Ovary (tissue), 9 donors: Measurements from ENCODE around the gene CRISPLD2. TPM values are rescaled to one million over a fixed set of nuclear protein-coding genes. Genes with fewer than 3 reads are reported as not detected.

Experiments used
- DNase-seq, 5 donors: peaks; one replicate each; pipeline ENCODE4 v3.0.0-alpha.2; 2019 to 2020
- H3K27ac ChIP-seq, 2 donors: fragments of 200-600 bp; one replicate each; pipeline versions ENCODE4 v1.5.1 to v1.8.0; 2019 to 2022
- H3K27me3 ChIP-seq: fragments of 200-600 bp; one replicate; pipeline ENCODE4 v1.8.0; 2022
- H3K36me3 ChIP-seq: fragments of 200-600 bp; sonication (generic); one replicate; pipeline ENCODE4 v1.5.1; 2019
- H3K4me1 ChIP-seq: one replicate; pipeline ENCODE4 v1.8.1; 2013; ENCODE audit warnings: mild to moderate bottlenecking, moderate library complexity; ENCODE audit not compliant: insufficient read depth
- H3K4me3 ChIP-seq: fragments of 200-600 bp; sonication (generic); one replicate; pipeline ENCODE4 v1.5.1; 2017
- H3K9me3 ChIP-seq, 2 donors: fragments of 200-600 bp in 1 of 2; sonication (generic) in 1 of 2; one replicate each; pipeline versions ENCODE4 v1.5.1 to v1.8.1; 2013 to 2019; ENCODE audit warnings: mild to moderate bottlenecking in 1 of 2, moderate library complexity in 1 of 2
- EP300 ChIP-seq: sonication (generic); formaldehyde crosslinking; IDR thresholded peaks from one replicate; pipeline ENCODE4 v1.6.1; 2017; ENCODE audit warnings: antibody characterized with exemption
- POLR2A ChIP-seq: fragments of 450-650 bp; IDR thresholded peaks from one replicate; pipeline ENCODE4 v1.6.1; 2017; ENCODE audit warnings: antibody characterized with exemption, mild to moderate bottlenecking, moderate library complexity
- whole genome bisulfite sequencing, 3 donors: extraction: QIAGEN DNeasy Blood & Tissue Kit in 1 of 3; methylation state at CpG; one replicate each; pipeline versions ENCODE4 v1.1.5 to v1.1.7; 2013 to 2017; 5-methylcytosine and 5-hydroxymethylcytosine counted together
- intact Hi-C, 4 donors: fragments of 100-400 bp; cut with DNase I; formaldehyde crosslinking; loops; one replicate each; pipeline versions ENCODE4 v1.11.0 to v1.15.1; 2022 to 2023
- polyA plus RNA-seq, 2 donors: library from polyadenylated mRNA; stranded (reverse); fragments of 200-250 nt in 1 of 2; fragments of 350-450 nt in 1 of 2; fragmentation: Illumina TruSeq in 1 of 2; extraction: RNeasy Lipid Tissue Mini Kit (QIAGEN cat#74804) in 1 of 2; gene quantifications; one replicate each; pipeline ENCODE4 v1.2.3, GENCODE V29; 2013 to 2014
- total RNA-seq, 7 donors: library from RNA; depleted of rRNA in 2 of 7; stranded (reverse); fragments of >200 nt in 2 of 7; fragmentation: NEBNext Ultra II Directional in 3 of 7; extraction: Animal tissue kit (Norgen Biotek cat#: 25700) in 3 of 7; gene quantifications; one replicate each; pipeline versions ENCODE4 v1.1.0 to v1.2.4, GENCODE V29; 2016 to 2023
- TF ChIP-seq, protein P1 (sequence below), 3 donors: fragments of 450-650 bp in 2 of 3; fragments of 200-600 bp in 1 of 3; IDR thresholded peaks; one replicate each; pipeline versions ENCODE4 v1.5.1 to v1.8.0; 2016 to 2022; ENCODE audit warnings: antibody characterized with exemption in 3 of 3, mild to moderate bottlenecking in 1 of 3
- donor health status: DM: no; HTN: no; CAD: no; lungs with moderate emphysema.
- donor health status: DM: no; HTN: no; CAD: no.
- donor health status: Bipolar disorder and iron deficiency.
- donor health status: DM: yes; HTN: yes; CAD: no.
- donor health status: DM: no; HTN: no; CAD: no.
- donor health status: DM: yes; HTN: yes; CAD: no.

The CRISPLD2 gene
- total and polyA plus RNA-seq, 9 donors = 53.2 to 333 (median 111) TPM

DNA sequence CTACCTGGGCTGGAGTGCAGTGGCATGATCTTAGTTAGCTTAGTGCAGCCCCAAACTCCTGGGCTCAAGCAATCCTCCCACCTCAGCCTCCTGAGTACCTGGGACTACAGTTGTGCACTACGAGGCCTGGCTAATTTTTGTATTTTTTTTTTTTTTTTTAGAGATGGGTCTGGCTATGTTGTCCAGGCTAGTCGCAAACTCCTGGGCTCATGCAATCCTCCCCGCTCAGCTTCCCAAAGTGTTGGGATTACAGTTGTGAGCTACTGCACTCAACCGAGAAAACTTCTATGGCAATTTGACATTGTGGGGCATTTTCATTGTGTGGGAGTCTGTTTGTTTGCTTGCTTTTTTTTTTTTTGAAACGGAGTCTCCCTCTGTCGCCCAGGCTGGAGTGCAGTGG, 30.0 kb downstream of the CRISPLD2 start:
- Histone ChIP-seq H3K27me3 (no peaks in the 10 kb centered on the region), H3K4me3 (no peak overlapping the region), H3K9me3 (no peaks in the 10 kb centered on the region), H3K27ac (no peak overlapping the region), H3K4me1 (no peaks in the 10 kb centered on the region), H3K36me3 (no peaks in the 10 kb centered on the region)
- WGBS, 3 donors = 89 to 96% (median 89%) methylated on average over 6 of the region's 6 CpGs
- DNase-seq = no peak
- intact Hi-C loops = no loop called here
- no peak for TF ChIP-seq EP300
- TF ChIP-seq, protein P1, sequence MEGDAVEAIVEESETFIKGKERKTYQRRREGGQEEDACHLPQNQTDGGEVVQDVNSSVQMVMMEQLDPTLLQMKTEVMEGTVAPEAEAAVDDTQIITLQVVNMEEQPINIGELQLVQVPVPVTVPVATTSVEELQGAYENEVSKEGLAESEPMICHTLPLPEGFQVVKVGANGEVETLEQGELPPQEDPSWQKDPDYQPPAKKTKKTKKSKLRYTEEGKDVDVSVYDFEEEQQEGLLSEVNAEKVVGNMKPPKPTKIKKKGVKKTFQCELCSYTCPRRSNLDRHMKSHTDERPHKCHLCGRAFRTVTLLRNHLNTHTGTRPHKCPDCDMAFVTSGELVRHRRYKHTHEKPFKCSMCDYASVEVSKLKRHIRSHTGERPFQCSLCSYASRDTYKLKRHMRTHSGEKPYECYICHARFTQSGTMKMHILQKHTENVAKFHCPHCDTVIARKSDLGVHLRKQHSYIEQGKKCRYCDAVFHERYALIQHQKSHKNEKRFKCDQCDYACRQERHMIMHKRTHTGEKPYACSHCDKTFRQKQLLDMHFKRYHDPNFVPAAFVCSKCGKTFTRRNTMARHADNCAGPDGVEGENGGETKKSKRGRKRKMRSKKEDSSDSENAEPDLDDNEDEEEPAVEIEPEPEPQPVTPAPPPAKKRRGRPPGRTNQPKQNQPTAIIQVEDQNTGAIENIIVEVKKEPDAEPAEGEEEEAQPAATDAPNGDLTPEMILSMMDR (IDR thresholded peaks at IDR 0.05) = no peak
- TF ChIP-seq POLR2A = no peak

DNA sequence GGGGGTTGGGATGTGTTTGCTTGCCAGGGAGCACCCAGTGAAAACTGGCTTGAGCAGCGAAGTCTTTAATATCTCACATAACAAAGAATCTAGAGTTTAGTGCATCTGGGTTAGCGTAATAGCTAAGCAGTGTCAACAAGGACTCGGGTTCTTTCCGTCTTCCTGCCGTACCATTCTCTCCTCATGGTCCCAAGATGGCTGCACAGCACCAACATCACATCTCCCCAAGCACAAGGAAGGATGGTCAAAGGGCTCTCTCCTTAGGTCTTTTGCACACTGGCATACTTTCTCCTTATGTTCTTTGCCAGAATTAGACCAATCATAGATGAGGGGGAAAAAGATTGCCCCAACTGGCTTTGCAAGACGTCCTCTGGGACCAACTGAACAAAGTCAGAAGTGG, 30.9 kb downstream of the CRISPLD2 start:
- intact Hi-C loops = no loop called here
- H3K27ac ChIP-seq = no peak overlapping the region

GRCh38 chr16:84851192-84852127, 31.7 kb downstream of the CRISPLD2 start:
- no peak for DNase-seq
- H3K9me3 ChIP-seq = no peaks in the 10 kb centered on the region
- no peaks in the 10 kb centered on the region for H3K36me3 ChIP-seq
- 81 to 83% (median 82%) methylated on average over 18 of the region's 18 CpGs for WGBS, 3 donors
- no peak overlapping the region for H3K27ac ChIP-seq
- no peak overlapping the region for H3K4me3 ChIP-seq
- no peaks in the 10 kb centered on the region for H3K27me3 ChIP-seq
- intact Hi-C loops = no loop called here
- no peak for TF ChIP-seq EP300
- no peak for TF ChIP-seq POLR2A
- TF ChIP-seq, protein P1 (IDR thresholded peaks at IDR 0.05) = no peak
- no peaks in the 10 kb centered on the region for H3K4me1 ChIP-seq

More for the DNA sequence above, 30.9 kb downstream of the CRISPLD2 start:
- TF ChIP-seq, protein P1 (IDR thresholded peaks at IDR 0.05) = no peak
- no peak for TF ChIP-seq EP300
- DNase-seq = no peak
- WGBS, 3 donors = 93 to 97% (median 95%) methylated on average over 6 of the region's 6 CpGs
- no peaks in the 10 kb centered on the region for H3K27me3 ChIP-seq
- no peaks in the 10 kb centered on the region for H3K9me3 ChIP-seq
- H3K36me3 ChIP-seq = no peaks in the 10 kb centered on the region
- no peak overlapping the region for H3K4me3 ChIP-seq
- H3K4me1 ChIP-seq = no peaks in the 10 kb centered on the region

- Histone ChIP-seq H3K36me3 (no peaks in the 10 kb centered on the region), H3K9me3 (no peaks in the 10 kb centered on the region), H3K4me3 (no peak overlapping the region), H3K27ac (no peak overlapping the region), H3K27me3 (no peaks in the 10 kb centered on the region), H3K4me1 (no peaks in the 10 kb centered on the region)
- intact Hi-C loops = no loop called here
- TF ChIP-seq POLR2A (no peak), EP300 (no peak)
- TF ChIP-seq, protein P1 (IDR thresholded peaks at IDR 0.05) = no peak
- DNase-seq = no peak
- 84 to 90% (median 89%) methylated on average over 14 to 16 of the region's 16 CpGs for WGBS, 3 donors
Observed at GRCh38 chr16:84853534-84853933, 33.7 kb downstream of the CRISPLD2 start.
